ENCODE data around the gene MRI1.

DNA sequence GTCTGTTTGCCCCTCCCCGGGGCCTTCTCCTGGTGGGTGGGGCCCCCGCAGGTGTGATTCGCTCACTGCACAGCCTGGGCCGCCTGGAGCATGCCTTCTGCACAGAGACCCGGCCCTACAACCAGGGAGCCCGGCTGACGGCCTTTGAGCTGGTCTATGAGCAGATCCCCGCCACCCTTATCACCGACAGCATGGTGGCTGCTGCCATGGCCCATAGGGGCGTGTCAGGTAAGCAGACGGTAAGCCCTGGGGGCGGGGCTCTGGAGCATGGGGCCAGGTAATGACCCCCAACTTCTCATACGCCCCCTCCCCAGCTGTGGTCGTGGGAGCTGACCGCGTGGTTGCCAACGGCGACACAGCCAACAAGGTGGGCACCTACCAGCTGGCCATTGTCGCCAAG, 4.2 kb downstream of the MRI1 start:
- TF ChIP-seq EZH2 (IDR thresholded peaks at IDR 0.05) (no peak), POLR2AphosphoS5 (IDR thresholded peaks at IDR 0.05; ENCODE audit: borderline replicate concordance, low read depth, low read length) (no peak)

Measured in SK-N-MC (cell line).